SK-N-SH (cell line): ENCODE data around the gene BCR. TPM values are rescaled to one million over a fixed set of nuclear protein-coding genes. Genes with fewer than 3 reads are reported as not detected.

ENCODE experiments used
- CTCF ChIA-PET: fragments of 300-600, 350-600 bp; formaldehyde crosslinking; extraction: SDS; loops from one replicate; lab custom pipeline; 2021; lab: Yijun Ruan, JAX
- POLR2A ChIA-PET: fragments of 350-600 bp; sonication (Branson Sonifier 250); formaldehyde crosslinking; extraction: SDS; loops from one replicate; lab custom pipeline; 2020; ENCODE audit warnings: antibody characterized with exemption, inconsistent platforms; lab: Yijun Ruan, JAX
- DNase-seq: peaks from one replicate; pipeline ENCODE4 v3.0.0; 2012
- H2AFZ ChIP-seq: fragments of 200-600 bp; sonication (generic); 2 replicates; pipeline ENCODE4 v1.8.1; 2016; ENCODE audit warnings: antibody characterized with exemption, mild to moderate bottlenecking, low read depth
- H3F3A ChIP-seq: fragments of 200-600 bp; sonication (generic); replicated peaks from 2 replicates; pipeline ENCODE3; 2016; ENCODE audit warnings: antibody characterized with exemption, mild to moderate bottlenecking; ENCODE audit not compliant: insufficient read depth
- H3K27ac ChIP-seq, 2 experiments: fragments of 200-500 bp in 1 of 2; fragments of 200-600 bp in 1 of 2; sonication (Bioruptor generic) in 1 of 2; sonication (generic), shearing (Covaris generic) in 1 of 2; 2 replicates each; pipeline versions ENCODE4 v1.5.1 to v1.6.1; 2014 to 2016; ENCODE audit warnings: low read depth in 2 of 2, inconsistent platforms in 1 of 2, low read length in 1 of 2, mild to moderate bottlenecking in 1 of 2, mixed read lengths in 1 of 2
- H3K27me3 ChIP-seq: fragments of 200-600 bp; sonication (generic), shearing (Covaris generic); 2 replicates; pipeline ENCODE4 v1.6.1; 2016; ENCODE audit warnings: mixed run types; ENCODE audit not compliant: insufficient read depth
- H3K36me3 ChIP-seq, 2 experiments: fragments of 200-500 bp in 1 of 2; fragments of 200-600 bp in 1 of 2; sonication (Bioruptor generic) in 1 of 2; sonication (generic) in 1 of 2; replicated peaks in 1 of 2; 2 replicates each; pipeline versions ENCODE3 to v1.5.1; 2014 to 2016; ENCODE audit warnings: low read length in 1 of 2, mild to moderate bottlenecking in 1 of 2; ENCODE audit not compliant: insufficient read depth in 2 of 2, control insufficient read depth in 1 of 2
- H3K4me1 ChIP-seq, 2 experiments: fragments of 200-500 bp in 1 of 2; fragments of 200-600 bp in 1 of 2; sonication (Bioruptor generic) in 1 of 2; sonication (generic), shearing (Covaris generic) in 1 of 2; 2 replicates each; pipeline versions ENCODE4 v1.5.1 to v1.6.1; 2014 to 2016; ENCODE audit warnings: low read depth in 1 of 2, low read length in 1 of 2, mixed run types in 1 of 2; ENCODE audit not compliant: insufficient read depth in 2 of 2, control insufficient read depth in 1 of 2
- H3K4me2 ChIP-seq: fragments of 200-600 bp; sonication (generic), shearing (Covaris generic); 2 replicates; pipeline ENCODE4 v1.6.1; 2017; ENCODE audit warnings: mixed run types
- H3K4me3 ChIP-seq, 2 experiments: fragments of 200-500 bp in 1 of 2; fragments of 200-600 bp in 1 of 2; sonication (Bioruptor generic) in 1 of 2; sonication (generic), shearing (Covaris generic) in 1 of 2; 2 replicates each; pipeline versions ENCODE4 v1.5.1 to v1.8.1; 2014 to 2016; ENCODE audit warnings: low read depth in 2 of 2, inconsistent platforms in 1 of 2, low read length in 1 of 2, mild to moderate bottlenecking in 1 of 2, mixed read lengths in 1 of 2, moderate library complexity in 1 of 2
- H3K79me2 ChIP-seq: fragments of 200-600 bp; sonication (generic); 2 replicates; pipeline ENCODE4 v1.8.1; 2017; ENCODE audit warnings: mild to moderate bottlenecking; ENCODE audit not compliant: insufficient read depth
- H3K9ac ChIP-seq: fragments of 200-600 bp; sonication (generic); 2 replicates; pipeline ENCODE4 v1.6.1; 2017; ENCODE audit warnings: mixed run types
- H3K9me2 ChIP-seq: fragments of 200-600 bp; sonication (generic); 2 replicates; pipeline ENCODE4 v1.6.1; 2017; ENCODE audit warnings: mixed run types
- H3K9me3 ChIP-seq: fragments of 200-600 bp; sonication (generic); 2 replicates; pipeline ENCODE4 v1.6.1; 2017; ENCODE audit warnings: mixed run types, mild to moderate bottlenecking, moderate library complexity
- H4K20me1 ChIP-seq: fragments of 200-600 bp; sonication (generic); 2 replicates; pipeline ENCODE4 v1.6.1; 2017; ENCODE audit warnings: mild to moderate bottlenecking, mixed run types; ENCODE audit not compliant: insufficient read depth
- CHD2 ChIP-seq: fragments of 150-350 bp; IDR thresholded peaks from 2 replicates; pipeline ENCODE4 v1.6.1; 2018; ENCODE audit warnings: low read length; ENCODE audit not compliant: partially characterized antibody
- EP300 ChIP-seq, 2 experiments: IDR thresholded peaks; 2 replicates each; pipeline versions ENCODE4 v1.4.0 to v1.6.1; 2012; ENCODE audit warnings: borderline replicate concordance in 1 of 2, low read depth in 1 of 2, low read length in 1 of 2
- GABPA ChIP-seq: IDR thresholded peaks from 2 replicates; pipeline ENCODE4 v1.4.0; 2012; ENCODE audit warnings: low read depth, mild to moderate bottlenecking
- POLR2AphosphoS5 ChIP-seq: IDR thresholded peaks from 2 replicates; pipeline ENCODE4 v1.6.1; 2012; ENCODE audit warnings: low read depth, low read length
- RAD21 ChIP-seq: IDR thresholded peaks from 2 replicates; pipeline ENCODE4 v1.6.1; 2012; ENCODE audit warnings: mild to moderate bottlenecking, low read length
- RCOR1 ChIP-seq: fragments of 150-350 bp; IDR thresholded peaks from 2 replicates; pipeline ENCODE4 v1.6.1; 2017; ENCODE audit warnings: antibody characterized with exemption, low read length
- RFX5 ChIP-seq: IDR thresholded peaks from 2 replicates; pipeline ENCODE4 v1.6.1; 2012; ENCODE audit warnings: mild to moderate bottlenecking, improper control_type of control experiment, low read length
- SMC3 ChIP-seq: IDR thresholded peaks from 2 replicates; pipeline ENCODE4 v1.6.1; 2012; ENCODE audit warnings: low read depth, low read length, improper control_type of control experiment
- TAF1 ChIP-seq: IDR thresholded peaks from 2 replicates; pipeline ENCODE4 v1.6.1; 2012; ENCODE audit warnings: low read depth, mild to moderate bottlenecking, low read length, moderate library complexity, borderline replicate concordance
- TCF12 ChIP-seq: IDR thresholded peaks from 2 replicates; pipeline ENCODE4 v1.4.0; 2012
- USF1 ChIP-seq: IDR thresholded peaks from 2 replicates; pipeline ENCODE4 v1.4.0; 2012; ENCODE audit warnings: low read depth, borderline replicate concordance
- WGBS: methylation state at CpG from one replicate; pipeline ENCODE4 v1.1.6; 2017; ENCODE audit warnings: low lambda C conversion rate; 5-methylcytosine and 5-hydroxymethylcytosine counted together
- polyA plus RNA-seq, 3 experiments: library from polyadenylated mRNA; depleted of rRNA; stranded (reverse); fragments of >200 nt; gene quantifications; 2 replicates each; pipeline ENCODE4 v1.2.3, GENCODE V29; 2012
- TF ChIP-seq, protein P1 (sequence below): IDR thresholded peaks from 2 replicates; pipeline ENCODE4 v1.4.0; 2012; ENCODE audit warnings: low read depth, borderline replicate concordance
- TF ChIP-seq, protein P2 (sequence below): fragments of 200-600 bp; sonication (generic); IDR thresholded peaks from 2 replicates; pipeline ENCODE4 v1.6.1; 2017; ENCODE audit warnings: antibody characterized with exemption, mild to moderate bottlenecking, moderate library complexity

BCR gene
- polyA plus RNA-seq, 1 of the 3 experiments (the other 2 are of a cell fraction), result 50.9 TPM

DNA sequence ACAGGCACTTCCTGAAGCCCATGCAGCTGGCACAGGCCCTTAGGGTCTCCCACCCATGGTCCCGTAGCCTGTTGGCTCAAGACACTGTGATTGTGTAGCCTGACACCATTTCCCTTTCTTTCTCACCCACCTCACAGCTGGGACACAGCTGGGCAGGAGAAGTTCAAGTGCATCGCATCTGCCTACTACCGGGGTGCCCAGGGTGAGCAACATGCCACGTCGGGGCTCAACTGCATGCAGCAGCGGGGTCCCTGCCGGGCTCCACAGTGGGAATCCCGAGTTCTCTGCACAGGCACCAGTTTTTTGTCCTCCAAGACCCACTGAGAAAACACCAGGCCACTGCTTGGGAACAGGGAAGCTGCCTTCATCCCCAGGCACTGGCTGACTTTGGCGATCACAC lies 24.5 kb upstream of the BCR start:
- H3K79me2 ChIP-seq, result no peaks in the 10 kb centered on the region
- H4K20me1 ChIP-seq, result no peaks in the 10 kb centered on the region
- peaks cover 0 to 9% of the 10 kb centered on the region in 2 experiments for H3K36me3 ChIP-seq
- no peak for TF ChIP-seq USF1
- no peak for TF ChIP-seq CHD2
- TF ChIP-seq, protein P1, sequence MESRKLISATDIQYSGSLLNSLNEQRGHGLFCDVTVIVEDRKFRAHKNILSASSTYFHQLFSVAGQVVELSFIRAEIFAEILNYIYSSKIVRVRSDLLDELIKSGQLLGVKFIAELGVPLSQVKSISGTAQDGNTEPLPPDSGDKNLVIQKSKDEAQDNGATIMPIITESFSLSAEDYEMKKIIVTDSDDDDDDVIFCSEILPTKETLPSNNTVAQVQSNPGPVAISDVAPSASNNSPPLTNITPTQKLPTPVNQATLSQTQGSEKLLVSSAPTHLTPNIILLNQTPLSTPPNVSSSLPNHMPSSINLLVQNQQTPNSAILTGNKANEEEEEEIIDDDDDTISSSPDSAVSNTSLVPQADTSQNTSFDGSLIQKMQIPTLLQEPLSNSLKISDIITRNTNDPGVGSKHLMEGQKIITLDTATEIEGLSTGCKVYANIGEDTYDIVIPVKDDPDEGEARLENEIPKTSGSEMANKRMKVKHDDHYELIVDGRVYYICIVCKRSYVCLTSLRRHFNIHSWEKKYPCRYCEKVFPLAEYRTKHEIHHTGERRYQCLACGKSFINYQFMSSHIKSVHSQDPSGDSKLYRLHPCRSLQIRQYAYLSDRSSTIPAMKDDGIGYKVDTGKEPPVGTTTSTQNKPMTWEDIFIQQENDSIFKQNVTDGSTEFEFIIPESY, result no peak
- no peak for TF ChIP-seq RFX5
- TF ChIP-seq, protein P2, sequence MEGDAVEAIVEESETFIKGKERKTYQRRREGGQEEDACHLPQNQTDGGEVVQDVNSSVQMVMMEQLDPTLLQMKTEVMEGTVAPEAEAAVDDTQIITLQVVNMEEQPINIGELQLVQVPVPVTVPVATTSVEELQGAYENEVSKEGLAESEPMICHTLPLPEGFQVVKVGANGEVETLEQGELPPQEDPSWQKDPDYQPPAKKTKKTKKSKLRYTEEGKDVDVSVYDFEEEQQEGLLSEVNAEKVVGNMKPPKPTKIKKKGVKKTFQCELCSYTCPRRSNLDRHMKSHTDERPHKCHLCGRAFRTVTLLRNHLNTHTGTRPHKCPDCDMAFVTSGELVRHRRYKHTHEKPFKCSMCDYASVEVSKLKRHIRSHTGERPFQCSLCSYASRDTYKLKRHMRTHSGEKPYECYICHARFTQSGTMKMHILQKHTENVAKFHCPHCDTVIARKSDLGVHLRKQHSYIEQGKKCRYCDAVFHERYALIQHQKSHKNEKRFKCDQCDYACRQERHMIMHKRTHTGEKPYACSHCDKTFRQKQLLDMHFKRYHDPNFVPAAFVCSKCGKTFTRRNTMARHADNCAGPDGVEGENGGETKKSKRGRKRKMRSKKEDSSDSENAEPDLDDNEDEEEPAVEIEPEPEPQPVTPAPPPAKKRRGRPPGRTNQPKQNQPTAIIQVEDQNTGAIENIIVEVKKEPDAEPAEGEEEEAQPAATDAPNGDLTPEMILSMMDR, result no peak
- TF ChIP-seq POLR2AphosphoS5, result no peak
- TF ChIP-seq EP300 (IDR thresholded peaks at IDR 0.05; ENCODE audit: borderline replicate concordance in 1 of 2, low read depth in 1 of 2, low read length in 1 of 2), result no peak
- no peak for TF ChIP-seq TCF12
- TF ChIP-seq SMC3, result no peak
- CTCF ChIA-PET, result interaction anchor here (0.6 to 2.7 kb wide), 9 partner anchors 9 to 196 kb away, joined by 3 to 13 read pairs (median 4); no protein-coding TSS in a partner anchor
- no peaks in the 10 kb centered on the region for H3K9me3 ChIP-seq
- no peaks in the 10 kb centered on the region for H3K9me2 ChIP-seq
- H3F3A ChIP-seq, result no peaks in the 10 kb centered on the region
- DNase-seq, result no peak
- H3K4me1 ChIP-seq, result no peaks in the 10 kb centered on the region; a peak in 1 of 4 replicates
- WGBS, result 93% methylated on average over 7 of the region's 9 CpGs
- POLR2A ChIA-PET, result no interaction called here
- H3K4me3 ChIP-seq, result no peak overlapping the region
- H2AFZ ChIP-seq, result no peak overlapping the region
- H3K4me2 ChIP-seq, result no peak overlapping the region
- no peak overlapping the region for H3K27ac ChIP-seq
- H3K27me3 ChIP-seq, result no peaks in the 10 kb centered on the region
- no peak overlapping the region for H3K9ac ChIP-seq

GRCh38 chr22:23156286-23156685 lies 24.0 kb upstream of the BCR start:
- Histone ChIP-seq H3K36me3 (peaks cover 0 to 4% of the 10 kb centered on the region in 2 experiments), H4K20me1 (no peaks in the 10 kb centered on the region), H3K9me3 (no peaks in the 10 kb centered on the region), H3K9ac (no peak overlapping the region), H2AFZ (no peak overlapping the region), H3K4me3 (no peak overlapping the region), H3K79me2 (no peaks in the 10 kb centered on the region), H3K27ac (no peak overlapping the region), H3F3A (no peaks in the 10 kb centered on the region), H3K27me3 (no peaks in the 10 kb centered on the region), H3K4me1 (no peaks in the 10 kb centered on the region; a peak in 1 of 4 replicates), H3K4me2 (no peak overlapping the region), H3K9me2 (no peaks in the 10 kb centered on the region)
- no peak for DNase-seq
- 70% methylated on average over 7 of the region's 8 CpGs for WGBS
- no peak for TF ChIP-seq RAD21
- TF ChIP-seq TAF1, result no peak
- no peak for TF ChIP-seq POLR2AphosphoS5
- TF ChIP-seq RCOR1, result no peak
- TF ChIP-seq, protein P2, result no peak
- TF ChIP-seq USF1, result no peak
- TF ChIP-seq, protein P1, result no peak
- no peak for TF ChIP-seq GABPA
- ChIA-PET CTCF (interaction anchor here (0.6 to 2.7 kb wide), 9 partner anchors 10 to 196 kb away, joined by 3 to 13 read pairs (median 4); no protein-coding TSS in a partner anchor), POLR2A (no interaction called here)
